GM18520 (cell line): ENCODE results near the gene MRPS31.
"Not testable (repeated sequence)": the region's sequence is repeated elsewhere in the genome, so short reads cannot be mapped to it uniquely, and the experiment has no call there.

Experiments
- ATAC-seq: cut with Tn5 transposase; IDR thresholded peaks from one replicate; pipeline ENCODE4 v1.9.1; 2021; ENCODE audit not compliant: unreplicated experiment

The MRPS31 gene

DNA sequence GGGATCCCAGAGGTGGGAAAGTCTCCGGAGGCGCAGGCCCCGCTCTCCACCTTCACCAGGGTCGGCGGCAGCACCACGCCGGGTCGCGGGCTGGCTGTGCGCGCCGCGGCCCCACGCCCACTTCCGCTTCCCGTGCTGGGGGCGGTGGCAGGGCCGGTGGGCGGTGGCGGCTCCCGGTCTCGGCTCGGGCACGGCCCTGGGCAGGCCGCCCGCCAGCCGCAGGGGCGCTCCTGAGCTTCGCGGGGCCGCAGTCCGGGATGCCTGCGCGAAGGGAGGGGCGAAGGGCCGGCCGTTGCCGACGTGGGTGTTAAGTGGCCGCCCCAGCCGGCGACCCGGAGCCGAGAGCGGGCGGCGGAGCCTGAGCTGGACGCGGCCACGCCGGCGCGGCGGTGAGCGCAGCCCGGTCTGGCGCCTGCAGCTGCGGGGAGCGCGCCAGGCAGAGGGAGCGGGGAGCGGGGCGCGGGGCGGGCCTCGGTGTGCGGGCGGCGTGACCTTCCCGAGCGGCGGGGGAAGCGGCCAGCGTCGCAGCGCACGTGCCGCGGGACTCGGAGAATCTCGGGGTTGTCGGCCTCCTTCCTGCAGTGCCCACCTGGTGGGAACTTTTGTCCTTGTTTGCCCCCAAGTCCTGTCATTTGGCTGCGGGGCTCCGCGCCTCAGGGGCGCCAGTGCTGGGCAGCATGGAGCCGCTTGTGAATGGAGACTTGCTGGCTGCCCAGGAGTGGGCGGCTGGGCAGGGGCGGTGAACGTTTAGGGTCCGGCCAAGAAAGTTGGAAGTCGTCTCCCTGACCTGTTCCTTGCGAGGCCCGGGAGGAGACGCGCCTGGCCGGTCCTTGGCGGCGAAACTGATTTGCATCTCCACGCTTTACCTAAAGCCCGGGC lies 18.5 kb upstream of the MRPS31 start, which contains the start of gene SLC25A15:
TSS of gene SLC25A15 (plus strand) at position 337 of the 879 bp plus-strand sequence. CDS start 3,616 bp downstream, outside the sequence.
- ATAC-seq, result peak; percentile 89

DNA sequence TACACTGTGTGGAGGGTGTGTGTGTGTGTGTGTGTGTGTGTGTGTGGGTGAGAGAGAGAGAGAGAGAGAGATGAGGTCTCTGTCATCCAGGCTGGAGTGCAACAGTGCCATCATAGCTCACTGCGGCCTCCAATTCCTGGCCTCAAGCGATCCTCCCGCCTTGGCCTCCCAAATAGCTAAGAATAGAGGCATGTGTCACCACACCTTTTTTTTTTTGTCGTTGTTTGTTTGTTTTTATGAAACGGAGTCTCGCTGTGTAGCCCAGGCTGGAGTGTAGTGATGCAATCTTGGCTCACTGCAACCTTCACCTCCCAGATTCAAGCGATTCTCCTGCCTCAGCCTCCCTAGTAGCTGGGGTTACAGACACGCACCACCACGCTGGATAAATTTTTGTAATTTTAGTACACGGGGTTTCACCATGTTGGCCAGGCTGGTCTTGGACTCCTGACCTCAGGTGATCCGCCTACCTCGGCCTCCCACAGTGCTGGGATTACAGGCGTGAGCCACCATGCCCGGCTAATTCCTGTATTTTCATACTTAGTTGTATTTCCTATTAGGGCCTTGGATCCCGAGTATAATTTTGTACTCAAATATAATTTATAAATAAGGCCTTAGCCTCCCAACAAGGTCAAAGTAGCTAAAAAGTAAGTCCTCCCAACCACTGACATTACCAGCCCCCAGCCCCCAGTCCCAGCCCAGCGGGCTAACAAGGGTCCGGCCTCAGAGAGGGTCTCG lies 17.7 kb upstream of the MRPS31 start:
- not testable (repeated sequence) for ATAC-seq

DNA sequence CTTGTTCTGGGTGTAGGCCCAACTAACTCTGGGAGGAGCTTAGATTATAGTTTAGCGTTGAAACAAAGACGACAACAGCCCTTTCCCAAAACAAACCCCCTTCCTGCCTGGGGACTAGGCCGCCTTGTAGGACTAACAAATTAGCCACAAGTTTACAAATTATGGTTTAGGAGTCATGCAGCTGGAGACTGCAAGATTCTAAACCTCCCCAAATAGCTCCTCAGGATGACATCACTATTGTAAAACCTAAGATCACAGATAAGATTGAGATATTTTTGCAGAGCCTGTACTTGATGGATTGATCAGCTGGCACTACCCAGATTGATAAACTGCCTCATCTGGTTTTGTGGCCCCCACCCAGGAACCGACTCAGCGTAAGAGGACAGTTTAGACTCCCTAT lies 16.1 kb upstream of the MRPS31 start:
- ATAC-seq, result no peak

DNA sequence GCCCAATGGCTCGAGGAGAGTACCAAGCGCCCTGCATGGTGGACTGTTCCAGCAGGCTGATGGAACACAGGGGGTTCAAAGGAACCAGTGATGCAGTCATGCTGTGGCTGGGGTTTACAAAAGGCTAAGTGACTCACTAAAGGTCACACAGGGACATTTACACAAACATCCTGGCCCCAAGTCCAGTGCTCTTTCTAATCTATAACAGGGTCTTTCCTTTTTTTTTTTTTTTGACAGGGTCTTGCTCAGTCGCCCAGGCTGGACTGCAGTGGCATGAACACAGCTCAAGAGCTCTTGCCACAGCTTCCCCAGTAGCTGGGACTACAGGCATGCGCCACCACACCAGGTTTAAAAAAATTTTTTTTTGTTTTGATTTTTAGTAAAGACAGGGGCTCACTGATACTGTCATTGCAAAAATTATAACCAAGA lies 15.6 kb upstream of the MRPS31 start:
- ATAC-seq, result no peak

DNA sequence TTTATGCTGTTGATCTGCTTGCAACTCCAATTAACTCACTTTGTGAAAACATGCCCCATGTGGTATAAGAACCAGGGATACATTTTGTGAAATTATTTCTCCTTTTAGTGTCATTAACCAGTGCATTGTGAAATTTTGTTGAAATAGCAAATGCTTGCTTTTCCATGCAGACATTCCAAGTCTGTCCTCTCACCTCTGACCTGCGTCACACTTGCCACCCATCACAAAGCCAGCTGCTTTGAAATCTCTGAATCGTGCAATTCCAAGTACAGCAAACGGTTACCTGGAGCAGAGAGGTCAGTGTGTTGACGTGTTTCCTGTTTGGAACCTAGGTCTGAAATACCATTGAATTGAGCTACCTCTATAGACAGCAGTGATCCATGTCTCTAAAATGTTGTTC lies 13.6 kb upstream of the MRPS31 start:
- ATAC-seq, result no peak

DNA sequence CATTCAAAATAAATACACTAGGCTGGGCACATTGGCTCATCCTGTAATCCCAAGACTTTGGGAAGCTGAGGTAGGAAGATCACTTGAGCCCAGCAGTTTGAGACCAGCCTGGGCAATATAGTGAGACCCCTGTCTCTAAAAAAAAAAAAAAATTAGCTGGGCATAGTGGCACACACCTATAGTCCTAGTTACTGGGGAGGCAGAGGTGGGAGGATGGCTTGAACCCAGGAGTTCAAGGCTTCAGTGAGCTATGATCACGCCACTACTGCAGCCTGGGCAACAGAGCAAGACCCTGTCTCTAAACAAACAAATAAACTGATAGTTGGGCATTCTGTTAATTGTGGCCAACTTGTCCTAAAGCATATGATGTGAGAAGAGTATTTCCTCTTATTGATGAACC lies 12.0 kb upstream of the MRPS31 start:
- not testable (repeated sequence) for ATAC-seq

DNA sequence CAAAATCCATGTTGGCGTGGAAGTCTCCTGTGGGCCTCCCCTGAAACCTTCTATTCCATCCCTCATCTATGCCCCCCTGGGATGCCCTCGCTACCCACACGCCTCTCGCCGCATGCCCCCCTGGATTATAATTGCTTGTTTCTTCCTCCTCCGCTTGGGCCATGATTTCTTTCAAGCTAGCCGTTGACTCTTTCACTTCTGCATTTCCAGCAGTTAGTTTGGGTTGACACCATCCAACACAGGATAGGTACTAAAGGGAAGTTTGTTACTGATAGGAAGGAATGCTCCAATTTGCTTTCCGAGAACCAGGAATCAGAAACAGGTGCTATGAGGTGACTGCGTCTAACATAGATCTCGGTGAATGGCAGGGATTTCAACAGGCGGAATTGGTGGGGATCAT lies 10.7 kb upstream of the MRPS31 start:
- ATAC-seq, result no peak

DNA sequence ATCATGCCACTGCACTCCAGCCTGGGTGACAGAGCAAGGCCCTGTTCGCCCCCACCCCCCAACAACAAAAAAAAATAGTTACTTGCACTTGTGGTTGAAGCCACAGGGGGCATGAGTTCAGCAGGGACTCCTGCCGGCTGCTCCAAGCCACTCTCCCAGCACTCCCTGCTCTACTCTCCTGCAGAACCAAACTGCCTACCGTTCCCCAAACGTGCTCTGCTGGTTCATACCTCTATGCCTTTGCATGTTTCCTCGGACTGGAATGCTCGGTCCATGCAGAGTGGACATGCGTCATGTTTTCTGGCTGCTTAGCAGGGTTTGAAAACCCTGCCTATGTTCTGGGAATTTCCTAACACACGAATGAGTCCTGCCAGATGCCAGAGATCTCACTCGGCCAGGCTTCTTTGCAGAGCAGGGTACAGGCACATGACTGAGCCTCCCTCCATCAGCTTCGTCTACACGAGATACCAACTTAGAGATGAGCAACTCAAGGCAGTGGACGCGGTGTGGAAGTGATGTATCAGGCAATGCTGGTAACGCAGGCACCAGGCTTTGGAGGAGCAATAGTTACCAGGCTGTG lies 9.9 kb upstream of the MRPS31 start:
- ATAC-seq, result no peak

DNA sequence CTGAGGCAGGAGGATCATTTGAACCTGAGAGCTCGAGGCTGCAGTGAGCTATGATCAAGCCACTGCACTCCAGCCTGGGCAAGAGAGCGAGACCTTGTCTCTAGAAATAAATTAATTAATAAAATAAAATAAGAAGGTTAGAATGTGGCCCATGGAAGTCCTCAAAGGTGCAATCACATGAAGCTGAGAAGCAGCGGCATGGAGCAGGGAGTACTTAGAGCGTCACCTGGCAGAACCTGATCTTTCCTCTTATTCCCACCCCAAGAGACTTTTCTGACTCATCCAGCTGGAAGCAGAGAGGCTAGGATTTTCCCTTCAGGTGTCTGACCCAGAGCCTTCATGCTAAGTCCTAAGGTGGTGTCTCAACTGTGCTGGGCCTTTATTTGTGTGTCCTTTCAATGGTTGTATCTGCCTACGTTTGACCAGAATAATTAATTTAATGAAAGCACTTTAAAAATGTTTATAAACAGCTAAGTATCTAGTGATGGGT lies 8.9 kb upstream of the MRPS31 start:
- no peak for ATAC-seq

DNA sequence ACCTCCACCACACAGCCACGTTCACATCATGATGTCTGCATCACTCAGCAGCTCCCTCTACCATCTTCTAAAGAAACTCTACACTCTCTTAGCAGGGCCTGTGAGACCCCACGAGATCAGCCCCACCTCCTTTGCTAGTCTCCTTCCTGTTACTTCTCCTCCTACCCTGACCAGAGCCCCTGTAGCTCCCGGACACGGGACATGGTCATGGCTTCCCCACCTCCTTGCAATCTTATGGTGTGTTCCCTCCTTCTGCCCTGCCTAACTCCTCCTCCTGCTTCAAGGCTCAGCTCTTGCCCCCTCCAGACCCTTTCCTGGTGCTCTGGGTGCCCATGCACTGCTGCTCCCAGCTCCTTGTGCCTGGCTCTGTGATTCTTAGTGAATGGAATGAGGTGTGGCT lies 8.1 kb upstream of the MRPS31 start:
- no peak for ATAC-seq

DNA sequence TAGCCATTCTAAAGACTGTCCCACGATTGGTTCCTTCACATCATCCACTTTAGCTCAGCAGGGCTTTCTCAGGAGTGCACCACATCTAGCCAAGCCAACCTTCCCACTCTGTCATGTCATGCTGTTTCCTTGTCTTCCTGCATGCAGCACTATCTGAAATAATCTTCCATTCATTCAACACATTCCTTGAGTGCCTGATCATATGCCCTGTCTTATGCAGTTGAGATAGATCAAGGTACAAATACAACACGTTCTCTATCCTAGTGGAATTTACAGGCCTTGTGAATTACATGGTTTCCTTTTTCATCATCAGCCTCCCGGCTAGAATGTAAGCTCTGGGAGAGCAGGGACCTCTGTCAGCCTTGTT lies 6.8 kb upstream of the MRPS31 start:
- ATAC-seq, result peak; percentile 1

DNA sequence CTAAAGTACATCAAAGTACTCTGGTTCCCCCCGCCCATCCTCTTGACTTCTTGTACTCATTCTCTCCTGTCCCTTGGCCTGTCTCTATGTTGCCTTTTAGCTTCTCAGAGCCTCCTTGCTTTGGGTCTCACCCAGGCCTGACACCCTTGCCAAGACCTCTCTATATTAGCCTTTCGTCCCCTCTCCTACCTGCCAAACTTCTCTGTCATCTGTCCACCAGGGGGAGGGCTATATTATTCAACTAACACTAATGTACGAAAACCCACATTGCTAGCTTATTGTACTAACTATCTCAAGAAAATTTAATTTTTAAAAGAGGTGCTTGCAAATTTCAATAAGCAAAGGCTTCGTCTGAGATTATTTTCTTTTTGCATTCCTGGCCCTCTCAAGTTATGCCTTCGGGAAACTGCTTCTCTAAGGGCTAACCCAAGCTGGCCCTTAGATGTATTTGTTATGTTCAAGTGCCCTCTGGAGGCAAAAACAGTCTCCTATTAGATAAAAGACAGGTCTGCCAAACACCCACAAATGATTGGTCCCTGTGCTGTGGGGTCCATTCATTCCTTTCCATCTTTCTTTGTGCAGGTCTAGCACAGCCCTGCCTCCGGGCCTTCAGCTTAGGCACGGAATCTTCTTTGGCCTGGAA lies 6.3 kb upstream of the MRPS31 start:
- peak; percentile 68 for ATAC-seq

DNA sequence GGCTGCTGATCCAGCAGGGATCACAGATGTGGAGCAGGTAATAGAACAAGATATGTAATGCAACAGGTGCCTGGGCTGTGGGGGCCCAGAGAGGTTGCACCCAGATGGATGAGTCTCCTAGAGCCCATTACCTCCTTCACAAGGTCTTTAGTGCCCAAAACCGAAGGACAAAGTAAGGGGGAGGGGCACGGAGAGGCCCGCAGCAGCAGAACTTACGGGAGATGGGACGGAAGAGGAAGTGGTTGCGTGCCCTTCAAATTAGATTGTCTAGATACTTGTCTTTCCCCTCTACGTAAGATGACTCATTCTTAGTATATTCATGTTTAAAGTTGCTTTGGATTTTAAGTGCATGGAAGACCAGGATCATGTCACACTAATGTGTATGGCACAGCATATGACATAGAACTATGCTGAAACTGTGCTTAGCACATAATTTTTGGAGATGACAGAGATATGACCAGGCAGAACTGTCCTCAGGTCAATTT lies 5.7 kb upstream of the MRPS31 start:
- peak; percentile 25 for ATAC-seq

DNA sequence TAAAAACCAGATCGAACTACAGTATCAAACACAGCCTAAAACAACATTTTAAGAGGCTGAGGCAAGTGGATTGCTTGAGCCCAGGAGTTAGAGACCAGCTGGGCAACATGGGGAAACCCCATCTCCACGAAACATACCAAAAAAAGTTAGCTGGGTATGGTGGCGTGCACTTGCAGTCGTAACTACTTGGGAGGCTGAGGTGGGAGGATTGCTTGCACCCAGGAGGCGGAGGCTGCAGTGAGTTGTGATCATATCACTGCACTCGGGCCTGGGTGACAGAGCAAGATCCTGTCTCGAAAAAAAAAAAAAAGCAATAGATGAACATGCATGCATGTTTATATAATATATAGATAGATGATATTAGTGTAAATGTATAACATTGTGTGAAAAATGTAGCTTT lies 5.2 kb upstream of the MRPS31 start:
- no peak for ATAC-seq

DNA sequence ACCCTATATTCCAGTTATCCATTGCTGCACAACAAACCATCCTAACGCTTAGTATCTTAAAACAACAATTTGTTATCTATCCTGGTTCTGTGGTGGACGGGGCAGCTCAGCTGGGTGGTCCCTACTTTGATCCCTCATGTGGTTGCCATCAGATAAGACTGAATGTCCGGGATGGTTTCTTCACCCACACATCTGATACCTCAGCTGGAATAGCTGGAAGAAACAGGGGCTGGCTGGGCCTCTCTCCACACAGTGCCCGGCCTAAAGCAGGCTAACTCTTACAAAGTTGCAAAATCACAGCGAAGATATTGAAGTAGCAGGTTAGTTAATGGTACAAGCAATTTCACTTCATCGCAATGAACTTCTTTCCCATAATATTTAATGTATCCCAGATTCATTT lies 3.7 kb upstream of the MRPS31 start:
- ATAC-seq, result no peak

DNA sequence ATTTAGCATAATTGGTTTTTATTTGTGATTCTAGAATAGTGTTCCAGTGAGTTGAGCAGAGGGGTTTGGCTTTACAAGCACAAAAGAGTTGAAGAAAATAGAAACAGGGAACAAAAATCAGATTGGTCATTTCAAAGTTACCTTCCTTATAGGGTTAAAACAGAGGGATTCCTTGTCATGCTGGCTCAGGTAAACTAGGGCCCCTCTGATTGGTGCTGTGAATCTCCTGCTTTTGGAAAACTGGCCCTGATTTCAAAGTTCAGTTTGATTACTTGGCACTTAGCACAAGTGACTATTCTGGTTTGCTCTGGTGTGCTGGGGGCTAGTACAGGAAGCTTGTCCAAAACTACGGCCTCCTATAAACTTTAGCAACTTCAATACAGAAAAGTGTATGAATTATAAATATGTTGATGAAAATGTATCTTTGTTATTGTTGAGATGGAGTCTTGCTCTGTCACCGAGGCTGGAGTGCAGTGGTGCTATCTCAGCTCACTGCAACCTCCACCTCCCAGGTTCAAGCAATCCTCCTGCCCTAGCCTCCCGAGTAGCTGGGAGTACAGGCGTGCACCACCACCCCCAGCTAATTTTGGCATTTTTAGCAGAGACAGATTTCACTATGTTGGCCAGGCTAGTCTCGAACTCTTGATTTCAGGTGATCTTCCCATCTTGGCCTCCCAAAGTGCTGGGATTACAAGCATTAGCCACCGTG lies 1.9 kb upstream of the MRPS31 start:
- ATAC-seq, result no peak

DNA sequence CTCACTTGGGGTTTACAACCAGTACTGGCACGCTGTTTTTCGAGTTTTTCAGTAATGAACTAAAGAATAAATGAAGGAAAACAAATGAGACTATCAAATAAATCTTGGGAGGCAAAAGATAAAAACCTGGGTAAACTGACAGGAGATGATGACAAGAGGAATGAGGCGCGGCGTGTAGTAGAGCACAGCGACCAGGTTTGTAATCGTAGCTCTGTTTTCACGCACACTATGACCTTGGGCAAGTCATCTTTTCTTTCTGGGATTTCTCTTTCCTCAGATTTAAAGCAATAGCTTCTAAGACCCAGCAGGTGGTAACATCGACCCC lies 419 bp downstream of the MRPS31 start:
- no peak for ATAC-seq

DNA sequence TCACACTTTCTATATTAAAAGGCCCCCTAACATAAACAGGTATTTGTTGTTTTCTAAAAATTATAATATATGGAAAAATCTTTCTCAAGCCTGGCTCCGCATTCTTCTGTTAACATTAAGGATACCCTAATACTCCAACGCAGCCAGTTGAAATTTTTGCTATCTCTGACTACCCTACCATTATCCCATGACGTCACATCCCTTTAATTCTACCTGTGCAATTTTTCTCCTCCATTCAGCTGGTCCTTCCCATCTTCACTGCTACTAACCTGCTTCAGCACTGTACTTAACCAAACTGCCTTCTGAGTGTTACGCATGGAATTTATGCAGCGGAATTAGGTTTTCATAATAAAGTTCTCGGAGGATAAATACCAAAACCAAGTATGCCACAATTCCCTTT lies 1.0 kb downstream of the MRPS31 start:
- no peak for ATAC-seq

DNA sequence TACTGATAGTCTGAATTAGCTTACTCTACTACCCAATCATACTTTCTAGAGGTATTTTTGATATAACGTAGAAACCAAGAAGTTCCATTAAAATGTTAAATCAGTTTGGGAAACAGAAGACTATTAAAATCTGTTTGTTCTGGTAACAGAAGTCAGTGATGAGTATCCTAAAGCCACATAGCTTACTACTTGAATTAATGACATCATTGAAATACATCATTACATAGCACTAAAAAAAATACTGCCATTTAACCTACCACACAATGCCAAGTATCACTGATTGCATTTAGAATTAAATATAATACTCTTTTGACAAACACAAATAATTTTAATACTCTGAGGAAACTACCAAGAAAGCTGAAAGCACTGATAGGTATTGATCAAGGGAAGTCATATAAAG lies 5.4 kb downstream of the MRPS31 start:
- ATAC-seq, result no peak

DNA sequence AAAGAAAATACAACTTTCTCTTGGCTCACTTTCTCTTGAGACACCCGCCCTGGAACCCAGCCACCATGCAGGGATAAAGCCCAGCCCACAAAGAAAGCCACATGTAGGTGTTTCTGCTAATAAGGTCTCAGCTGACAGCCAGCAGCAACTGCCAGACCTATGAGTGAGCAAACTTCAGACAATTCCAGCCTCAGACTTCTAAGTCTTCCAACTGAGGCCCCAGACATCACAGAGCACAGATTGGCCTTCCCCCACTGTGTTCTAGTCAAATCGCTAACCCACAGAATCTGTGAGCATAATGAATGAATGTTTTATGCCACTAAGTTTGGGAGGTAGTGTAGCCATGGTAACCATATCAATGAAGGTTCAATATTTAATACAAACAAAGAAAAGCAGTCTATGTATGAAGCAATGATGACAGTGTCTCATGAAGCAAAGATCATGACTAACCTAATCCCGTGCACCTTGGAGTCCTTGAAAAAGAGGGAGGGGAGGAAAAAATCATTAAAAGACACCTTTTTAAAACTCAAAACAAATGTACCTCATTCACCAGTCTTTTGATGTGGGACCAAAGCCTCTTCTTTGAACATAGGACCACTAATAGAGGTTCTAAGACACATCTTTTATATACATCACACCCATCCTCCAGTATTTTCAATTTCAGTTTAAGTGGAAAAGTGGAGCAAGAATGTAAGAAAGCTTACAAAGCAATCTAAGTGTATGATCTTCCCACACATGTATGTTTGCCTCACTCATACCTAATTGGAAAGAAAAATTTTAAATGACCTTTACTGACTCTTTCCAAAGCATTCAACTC lies 6.2 kb downstream of the MRPS31 start:
- ATAC-seq, result no peak
